ENCODE results near the gene PROKR1. TPM values are rescaled to one million over a fixed set of nuclear protein-coding genes. Genes with fewer than 3 reads are reported as not detected.

PROKR1 gene
- total RNA-seq, 4 donors from 2014 or later = not detected

GRCh38 chr2:68604077-68604476, 39.3 kb upstream of the PROKR1 start:
- TF ChIP-seq POLR2A (IDR thresholded peaks at IDR 0.05) = no peak
- TF ChIP-seq CTCF (IDR thresholded peaks at IDR 0.05) = no peak
- H3K27ac ChIP-seq = no peak overlapping the region
- peaks cover 0 to 9% (median 0%) of the 10 kb centered on the region in 4 donors for H3K9me3 ChIP-seq
- H3K4me1 ChIP-seq = no peaks in the 10 kb centered on the region
- DNase-seq = no peak
- H3K4me3 ChIP-seq = no peak overlapping the region
- H3K27me3 ChIP-seq = no peaks in the 10 kb centered on the region
- H3K36me3 ChIP-seq = no peaks in the 10 kb centered on the region

- H3K4me1 ChIP-seq = no peaks in the 10 kb centered on the region
- H3K27ac ChIP-seq = no peak overlapping the region
- no peak overlapping the region for H3K4me3 ChIP-seq
- no peaks in the 10 kb centered on the region for H3K36me3 ChIP-seq
- no peak for DNase-seq
- no peaks in the 10 kb centered on the region for H3K27me3 ChIP-seq
- H3K9me3 ChIP-seq = peaks cover 0 to 12% (median 0%) of the 10 kb centered on the region in 4 donors
- TF ChIP-seq CTCF (IDR thresholded peaks at IDR 0.05) = no peak
- no peak for TF ChIP-seq POLR2A (IDR thresholded peaks at IDR 0.05)
These were observed 37.4 kb upstream of the PROKR1 start for GRCh38 chr2:68605939-68606338.

DNA sequence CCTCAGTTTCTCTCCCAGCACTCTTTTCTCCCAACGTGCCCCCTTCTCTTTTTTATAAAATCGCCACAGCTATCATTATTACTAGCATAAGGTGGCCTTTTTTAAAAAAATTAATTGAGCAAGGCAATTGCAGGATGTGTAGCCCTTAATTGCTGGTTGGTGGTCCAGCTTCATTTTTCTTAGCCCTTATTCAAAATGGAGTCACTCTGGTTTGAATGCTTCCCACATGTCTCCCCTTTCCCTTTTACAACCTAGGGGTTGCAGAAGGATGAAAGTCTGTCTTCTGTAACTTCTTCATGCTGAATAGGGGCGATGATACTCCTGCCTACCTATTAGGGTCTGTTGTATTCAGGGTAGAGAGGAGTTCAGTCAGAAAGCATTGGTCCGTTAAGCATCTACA, 36.6 kb upstream of the PROKR1 start:
- no peak overlapping the region for H3K27ac ChIP-seq
- no peaks in the 10 kb centered on the region for H3K4me1 ChIP-seq
- H3K9me3 ChIP-seq = peaks cover 0 to 12% (median 0%) of the 10 kb centered on the region in 4 donors
- H3K36me3 ChIP-seq = no peaks in the 10 kb centered on the region
- no peak for TF ChIP-seq POLR2A (IDR thresholded peaks at IDR 0.05)
- TF ChIP-seq CTCF (IDR thresholded peaks at IDR 0.05) = no peak
- H3K4me3 ChIP-seq = no peak overlapping the region
- no peaks in the 10 kb centered on the region for H3K27me3 ChIP-seq
- no peak for DNase-seq

DNA sequence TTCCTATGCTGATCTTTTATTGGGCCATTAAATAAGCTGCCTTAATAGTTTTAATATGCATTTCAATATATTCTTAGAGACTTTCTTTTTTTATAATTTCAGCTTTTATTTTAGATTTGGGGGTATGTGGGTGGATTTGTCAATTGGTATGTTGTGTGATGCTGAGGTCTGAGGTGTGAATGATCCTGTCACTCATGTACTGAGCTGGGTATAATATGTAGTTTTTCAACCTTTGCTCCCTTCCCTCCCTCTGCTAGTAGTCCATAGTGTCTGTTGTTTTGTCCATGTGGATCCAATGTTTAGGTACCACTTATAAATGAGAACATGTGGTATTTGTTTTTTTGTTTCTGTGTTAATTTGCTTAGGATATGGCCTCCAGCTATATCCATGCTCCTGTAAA, 35.5 kb upstream of the PROKR1 start:
- H3K4me1 ChIP-seq = no peaks in the 10 kb centered on the region
- H3K36me3 ChIP-seq = no peaks in the 10 kb centered on the region
- no peaks in the 10 kb centered on the region for H3K27me3 ChIP-seq
- H3K4me3 ChIP-seq = no peak overlapping the region
- TF ChIP-seq CTCF (IDR thresholded peaks at IDR 0.05) (no peak), POLR2A (IDR thresholded peaks at IDR 0.05) (no peak)
- no peak for DNase-seq
- peaks cover 0 to 7% (median 0%) of the 10 kb centered on the region in 4 donors for H3K9me3 ChIP-seq
- H3K27ac ChIP-seq = no peak overlapping the region

DNA sequence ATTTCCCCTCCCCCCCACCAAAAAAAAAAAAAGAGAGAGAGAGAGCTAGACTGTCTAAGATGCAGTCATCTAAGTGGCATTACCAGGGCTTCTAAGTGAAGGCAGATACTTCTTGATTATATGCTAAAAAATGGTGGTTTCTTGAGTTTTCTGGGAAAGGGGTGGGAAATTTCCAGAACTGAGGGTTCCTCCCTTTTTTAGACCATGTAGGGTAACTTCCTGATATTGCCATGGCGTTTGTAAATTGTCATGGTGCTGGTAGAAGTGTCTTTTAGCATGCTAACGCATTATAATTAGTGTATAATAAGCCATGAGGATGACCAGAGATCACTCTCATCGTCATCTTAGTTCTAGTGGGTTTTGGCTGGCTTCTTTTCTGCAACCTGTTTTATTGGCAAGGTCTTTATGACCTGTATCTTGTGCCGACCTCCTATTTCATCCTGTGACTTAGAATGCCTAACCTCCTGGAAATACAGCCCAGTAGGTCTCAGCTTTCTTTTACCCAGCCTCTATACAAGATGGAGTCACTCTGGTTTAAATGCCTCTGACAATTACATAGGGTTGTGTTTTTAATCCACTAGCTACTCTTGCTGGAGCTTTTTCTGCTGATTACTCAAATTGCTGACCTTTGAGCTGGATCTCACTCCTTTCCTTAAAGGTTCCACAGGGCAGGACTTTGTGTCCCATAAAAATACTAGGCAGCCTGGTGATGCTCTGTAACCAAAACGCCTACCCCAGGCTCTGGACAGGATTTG, 30.4 kb upstream of the PROKR1 start:
- Histone ChIP-seq H3K9me3 (peaks cover 0 to 3% (median 0%) of the 10 kb centered on the region in 4 donors), H3K4me3 (no peak overlapping the region)
- no peak for DNase-seq

More for the DNA sequence above, 30.4 kb upstream of the PROKR1 start:
- TF ChIP-seq POLR2A (IDR thresholded peaks at IDR 0.05) = no peak
- no peak for TF ChIP-seq CTCF (IDR thresholded peaks at IDR 0.05)
- Histone ChIP-seq H3K36me3 (no peaks in the 10 kb centered on the region), H3K27ac (no peak overlapping the region), H3K27me3 (no peaks in the 10 kb centered on the region), H3K4me1 (no peaks in the 10 kb centered on the region)
